ENCODE measurements around the gene PMEL. TPM values are rescaled to one million over a fixed set of nuclear protein-coding genes. Genes with fewer than 3 reads are reported as not detected.

Gene PMEL
- total RNA-seq, 4 donors from 2014 or later = 0.73 to 2.0 TPM; not detected in 2

GRCh38 chr12:55915482-55915859, 50.4 kb downstream of the PMEL start:
- DNase-seq (no peak), ATAC-seq (no peak)
- H3K27me3 ChIP-seq = no peaks in the 10 kb centered on the region
- no peaks in the 10 kb centered on the region for H3K4me1 ChIP-seq
- intact Hi-C loops (cut with DNase I; ENCODE audit: low total_unique reads) = no loop called here
- in situ Hi-C loops (cut with MboI; ENCODE audit: low sequenced_read_pairs in 4 of 4) = no loop called here
- no peak overlapping the region for H3K4me3 ChIP-seq
- peaks cover 0 to 11% of the 10 kb centered on the region in 2 donors for H3K36me3 ChIP-seq
- H3K9me3 ChIP-seq = no peaks in the 10 kb centered on the region
- H3K27ac ChIP-seq = no peak overlapping the region
- TF ChIP-seq CTCF (IDR thresholded peaks at IDR 0.05 in 4 of 5, conservative IDR thresholded peaks at IDR 0.05 in 1 of 5) = no peak
- no peak for TF ChIP-seq POLR2A (IDR thresholded peaks at IDR 0.05)

GRCh38 chr12:55912908-55913307, 52.9 kb downstream of the PMEL start:
- Histone ChIP-seq H3K27me3 (no peaks in the 10 kb centered on the region), H3K27ac (no peak overlapping the region), H3K4me3 (no peak overlapping the region), H3K9me3 (no peaks in the 10 kb centered on the region), H3K36me3 (peaks cover 0 to 11% of the 10 kb centered on the region in 2 donors), H3K4me1 (no peaks in the 10 kb centered on the region)
- TF ChIP-seq CTCF (IDR thresholded peaks at IDR 0.05 in 4 of 5, conservative IDR thresholded peaks at IDR 0.05 in 1 of 5) = no peak
- TF ChIP-seq POLR2A (IDR thresholded peaks at IDR 0.05) = no peak
- in situ Hi-C loops (cut with MboI; ENCODE audit: low sequenced_read_pairs in 4 of 4) (no loop called here), intact Hi-C loops (cut with DNase I; ENCODE audit: low total_unique reads) (no loop called here)
- DNase-seq (no peak), ATAC-seq (no peak)

GRCh38 chr12:55909513-55909884, 56.3 kb downstream of the PMEL start:
- DNase-seq (no peak), ATAC-seq (no peak)
- TF ChIP-seq CTCF (IDR thresholded peaks at IDR 0.05 in 4 of 5, conservative IDR thresholded peaks at IDR 0.05 in 1 of 5) (no peak), POLR2A (IDR thresholded peaks at IDR 0.05) (no peak)
- Histone ChIP-seq H3K27ac (no peak overlapping the region), H3K4me1 (no peaks in the 10 kb centered on the region), H3K4me3 (no peak overlapping the region), H3K9me3 (no peaks in the 10 kb centered on the region), H3K27me3 (no peaks in the 10 kb centered on the region), H3K36me3 (peaks cover 0 to 11% of the 10 kb centered on the region in 2 donors)
- in situ Hi-C loops (cut with MboI; ENCODE audit: low sequenced_read_pairs in 4 of 4) (no loop called here), intact Hi-C loops (cut with DNase I; ENCODE audit: low total_unique reads) (no loop called here)

- ATAC-seq = no peak
- H3K27ac ChIP-seq = no peak overlapping the region
- peaks cover 0 to 10% of the 10 kb centered on the region in 2 donors for H3K36me3 ChIP-seq
- in situ Hi-C loops (cut with MboI; ENCODE audit: low sequenced_read_pairs in 4 of 4) = no loop called here
- H3K4me3 ChIP-seq = no peak overlapping the region
- no peaks in the 10 kb centered on the region for H3K9me3 ChIP-seq
- intact Hi-C loops (cut with DNase I; ENCODE audit: low total_unique reads) = no loop called here
- H3K27me3 ChIP-seq = no peaks in the 10 kb centered on the region
- no peak for TF ChIP-seq POLR2A (IDR thresholded peaks at IDR 0.05)
- no peak for TF ChIP-seq CTCF (IDR thresholded peaks at IDR 0.05 in 4 of 5, conservative IDR thresholded peaks at IDR 0.05 in 1 of 5)
- no peak for DNase-seq
- no peaks in the 10 kb centered on the region for H3K4me1 ChIP-seq
These were observed 56.9 kb downstream of the PMEL start for GRCh38 chr12:55908726-55909512.

GRCh38 chr12:55906056-55906455, 59.8 kb downstream of the PMEL start:
- Histone ChIP-seq H3K27ac (no peak overlapping the region), H3K36me3 (no peaks in the 10 kb centered on the region), H3K27me3 (no peaks in the 10 kb centered on the region), H3K4me1 (no peaks in the 10 kb centered on the region), H3K9me3 (no peaks in the 10 kb centered on the region), H3K4me3 (no peak overlapping the region)
- TF ChIP-seq POLR2A (IDR thresholded peaks at IDR 0.05) = no peak
- no peak for TF ChIP-seq CTCF (IDR thresholded peaks at IDR 0.05 in 4 of 5, conservative IDR thresholded peaks at IDR 0.05 in 1 of 5)
- ATAC-seq (no peak), DNase-seq (no peak)
- intact Hi-C loops (cut with DNase I; ENCODE audit: low total_unique reads) = no loop called here
- in situ Hi-C loops (cut with MboI; ENCODE audit: low sequenced_read_pairs in 4 of 4) = no loop called here

Measured in gastrocnemius medialis (tissue), 4 donors.